A549 (cell line): Measurements from ENCODE around the gene MCAM. TPM values are rescaled to one million over a fixed set of nuclear protein-coding genes. Genes with fewer than 3 reads are reported as not detected.

Experiments used
- ATAC-seq, 2 experiments: fragments of 200-7000 bp in 1 of 2; fragments of >200 bp in 1 of 2; cut with Nextera tagmentation in 1 of 2; cut with Tn5 transposase in 1 of 2; 3 replicates each; pipeline versions ENCODE4 v1.8.0 to v1.9.1; 2018 to 2020; ENCODE audit warnings: mild to moderate bottlenecking in 1 of 2, moderate library complexity in 1 of 2
- CTCF ChIA-PET: fragments of 300-600 bp; sonication (Branson Sonifier 250); formaldehyde crosslinking; extraction: SDS; loops from one replicate; lab custom pipeline; 2021; ENCODE audit warnings: antibody characterized with exemption, inconsistent platforms; lab: Yijun Ruan, JAX
- POLR2A ChIA-PET: fragments of 350-600 bp; formaldehyde crosslinking; extraction: SDS; loops from one replicate; lab custom pipeline; 2021; ENCODE audit warnings: antibody characterized with exemption, inconsistent platforms; lab: Yijun Ruan, JAX
- DNase-seq, 2 experiments: peaks; one replicate each; pipeline versions ENCODE4 v3.0.0 to v3.0.0-alpha.2; 2011 to 2016; ENCODE audit warnings: low read depth in 1 of 2, low spot score in 1 of 2
- FAIRE-seq: peaks from 2 replicates; lab custom pipeline; 2011; peaks lifted over from hg19 to GRCh38; lab: Jason Lieb, UNC
- H3K27ac ChIP-seq, 2 experiments: fragments of >200 bp; sonication (Bioruptor Twin); formaldehyde crosslinking; 3 replicates each; pipeline ENCODE4 v1.5.1; 2016 to 2017
- H3K4me1 ChIP-seq: fragments of >200 bp; sonication (Bioruptor Twin); formaldehyde crosslinking; 3 replicates; pipeline ENCODE4 v1.6.1; 2016
- H3K4me2 ChIP-seq: fragments of >200 bp; sonication (Bioruptor Twin); formaldehyde crosslinking; 3 replicates; pipeline ENCODE4 v1.6.1; 2016
- H3K4me3 ChIP-seq: fragments of >200 bp; sonication (Bioruptor Twin); formaldehyde crosslinking; 3 replicates; pipeline ENCODE4 v1.5.1; 2016
- H3K9me3 ChIP-seq: fragments of >200 bp; sonication (Bioruptor Twin); formaldehyde crosslinking; 3 replicates; pipeline ENCODE4 v1.6.1; 2016
- BHLHE40 ChIP-seq: IDR thresholded peaks from 2 replicates; pipeline ENCODE4 v1.6.1; 2012; ENCODE audit warnings: low read depth, low read length, inconsistent platforms
- CBX8 ChIP-seq: fragments of 200-600 bp; sonication (generic); IDR thresholded peaks from 2 replicates; pipeline ENCODE4 v1.6.1; 2016
- CEBPB ChIP-seq, 2 experiments: fragments of >200 bp in 1 of 2; sonication (Bioruptor Twin) in 1 of 2; formaldehyde crosslinking in 1 of 2; IDR thresholded peaks; 2 replicates each; pipeline ENCODE4 v1.6.1; 2012 to 2016
- CHD2 ChIP-seq: fragments of 150-350 bp; IDR thresholded peaks from 2 replicates; pipeline ENCODE4 v1.6.1; 2014; ENCODE audit warnings: low read length; ENCODE audit not compliant: partially characterized antibody
- CHD4 ChIP-seq: fragments of 200-600 bp; sonication (generic); IDR thresholded peaks from 2 replicates; pipeline ENCODE4 v1.6.1; 2016; ENCODE audit warnings: antibody characterized with exemption, mild to moderate bottlenecking, borderline replicate concordance
- E2F6 ChIP-seq: IDR thresholded peaks from 2 replicates; pipeline ENCODE4 v1.6.1; 2012; ENCODE audit warnings: low read depth, borderline replicate concordance
- EHF ChIP-seq: fragments of 250-450 bp; sonication (Bioruptor Pico); IDR thresholded peaks from 2 replicates; pipeline ENCODE4 v1.5.0; 2020; ENCODE audit warnings: mild to moderate bottlenecking
- ESRRA ChIP-seq: fragments of 150-350 bp; IDR thresholded peaks from 2 replicates; pipeline ENCODE4 v1.6.1; 2014; ENCODE audit warnings: mild to moderate bottlenecking, low read length, borderline replicate concordance
- FOSL2 ChIP-seq, 2 experiments: fragments of 450-650 bp in 1 of 2; fragments of >200 bp in 1 of 2; sonication (Bioruptor Twin) in 1 of 2; formaldehyde crosslinking; IDR thresholded peaks; 2 replicates each; pipeline versions ENCODE4 v1.5.0 to v1.6.1; 2016 to 2020; ENCODE audit warnings: mild to moderate bottlenecking in 1 of 2, moderate library complexity in 1 of 2
- FOXS1 ChIP-seq: fragments of 250-450 bp; sonication (Bioruptor Pico); IDR thresholded peaks from 2 replicates; pipeline ENCODE4 v1.5.0; 2020; ENCODE audit warnings: mild to moderate bottlenecking, moderate library complexity
- GATA3 ChIP-seq: IDR thresholded peaks from 2 replicates; pipeline ENCODE4 v1.6.1; 2012; ENCODE audit warnings: borderline replicate concordance
- HOXB5 ChIP-seq: fragments of 250-450 bp; sonication (Bioruptor Pico); IDR thresholded peaks from 2 replicates; pipeline ENCODE4 v1.5.0; 2020; ENCODE audit warnings: mild to moderate bottlenecking, moderate library complexity
- MAFK ChIP-seq: fragments of 450-650 bp; IDR thresholded peaks from 2 replicates; pipeline ENCODE4 v1.6.1; 2014; ENCODE audit not compliant: partially characterized antibody
- MAZ ChIP-seq: fragments of 150-350 bp; IDR thresholded peaks from 2 replicates; pipeline ENCODE4 v1.6.1; 2014; ENCODE audit warnings: antibody characterized with exemption, low read depth, low read length, borderline replicate concordance
- RNF2 ChIP-seq: fragments of 200-600 bp; sonication (generic); IDR thresholded peaks from 2 replicates; pipeline ENCODE4 v1.6.1; 2016; ENCODE audit warnings: low read depth, mild to moderate bottlenecking, antibody characterized with exemption, moderate library complexity, borderline replicate concordance
- SREBF2 ChIP-seq: fragments of 450-650 bp; IDR thresholded peaks from 2 replicates; pipeline ENCODE4 v1.6.1; 2014; ENCODE audit warnings: mild to moderate bottlenecking, moderate library complexity
- TFCP2L1 ChIP-seq: fragments of 250-450 bp; sonication (Bioruptor Pico); IDR thresholded peaks from 2 replicates; pipeline ENCODE4 v1.5.0; 2021; ENCODE audit warnings: mild to moderate bottlenecking
- TP53 ChIP-seq: fragments of 250-450 bp; sonication (Bioruptor Pico); IDR thresholded peaks from 2 replicates; pipeline ENCODE4 v1.5.0; 2021; ENCODE audit warnings: mild to moderate bottlenecking, moderate library complexity
- ZC3H11A ChIP-seq: fragments of 450-650 bp; IDR thresholded peaks from 2 replicates; pipeline ENCODE4 v1.6.1; 2014; ENCODE audit warnings: antibody characterized with exemption, mild to moderate bottlenecking
- ZFP36 ChIP-seq: fragments of 450-650 bp; IDR thresholded peaks from 2 replicates; pipeline ENCODE4 v1.6.1; 2014; ENCODE audit warnings: borderline replicate concordance; ENCODE audit not compliant: partially characterized antibody
- ZSCAN20 ChIP-seq: fragments of 250-450 bp; sonication (Bioruptor Pico); IDR thresholded peaks from 2 replicates; pipeline ENCODE4 v1.8.0; 2022; ENCODE audit warnings: mild to moderate bottlenecking, moderate library complexity
- whole genome bisulfite sequencing: methylation state at CpG from one replicate; pipeline ENCODE4 v1.1.6; 2017; ENCODE audit errors: missing lambda C conversion rate; 5-methylcytosine and 5-hydroxymethylcytosine counted together
- polyA plus RNA-seq, 4 experiments: library from polyadenylated mRNA; depleted of rRNA in 3 of 4; stranded (reverse); fragments of >200 nt; fragmentation: RNase III in 1 of 4; extraction: RNeasy Plus Mini Kit Qiagen cat#74134 plus additional on column Dnase treatment in 1 of 4; gene quantifications; 2 replicates in 3 of 4; 3 replicates in 1 of 4; pipeline ENCODE4 v1.2.3, GENCODE V29; 2011 to 2017
- TF ChIP-seq, protein P1 (sequence below): IDR thresholded peaks from 2 replicates; pipeline ENCODE4 v1.6.1; 2012
- TF ChIP-seq, protein P2 (sequence below): fragments of 150-350 bp; IDR thresholded peaks from 2 replicates; pipeline ENCODE4 v1.6.1; 2014; ENCODE audit warnings: low read depth, mild to moderate bottlenecking, low read length

MCAM gene
- polyA plus RNA-seq, 2 of the 4 experiments (the other 2 are of a cell fraction): 5.4 to 14.9 TPM

DNA sequence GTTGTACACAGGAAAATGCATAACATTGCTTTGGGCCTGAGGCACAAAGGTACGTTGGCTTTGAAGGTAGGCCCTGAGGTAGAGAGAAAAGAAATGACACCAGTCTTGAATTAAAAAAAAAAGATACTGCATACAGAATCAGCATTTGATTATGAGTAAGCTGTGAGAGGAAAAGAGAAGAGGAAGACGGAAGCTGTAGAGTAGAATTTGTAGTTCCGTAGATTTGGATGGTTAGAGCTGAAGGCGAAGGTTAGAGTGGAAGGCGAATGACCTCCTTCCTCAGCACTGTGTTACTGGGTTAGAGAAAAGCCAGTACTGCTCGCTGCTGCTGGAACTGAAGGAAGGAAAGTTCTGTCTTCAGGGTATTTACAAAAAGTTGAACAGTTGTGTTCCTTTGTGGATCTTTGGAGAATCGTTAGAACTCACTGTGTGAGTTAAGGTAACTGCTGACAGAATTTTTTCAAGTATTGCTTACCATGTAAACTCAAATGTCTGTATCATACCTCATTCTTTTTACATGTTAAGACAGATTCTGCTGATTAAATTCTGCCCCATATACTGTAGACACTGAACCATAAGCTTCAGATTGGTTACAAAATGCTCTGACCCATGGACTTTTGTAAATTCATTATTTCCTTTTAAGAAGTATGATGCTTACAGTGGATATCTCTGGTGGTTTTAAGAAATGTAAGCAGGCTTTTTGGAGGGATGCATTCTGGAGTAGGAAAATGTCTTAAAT is 50.2 kb downstream of the MCAM start:
- Histone ChIP-seq H3K9me3 (no peaks in the 10 kb centered on the region), H3K4me2 (no peak overlapping the region), H3K27ac (no peak overlapping the region), H3K4me3 (no peak overlapping the region), H3K4me1 (peaks cover 17% of the 10 kb centered on the region)
- CTCF ChIA-PET: interaction anchor here (0.6 to 0.9 kb wide), 2 partner anchors 18 to 133 kb away, joined by 3 read pairs; no protein-coding TSS in a partner anchor
- TF ChIP-seq CHD2: no peak
- TF ChIP-seq ZSCAN20 (CRISPR knock-in tag): no peak
- TF ChIP-seq HOXB5: no peak
- no peak for TF ChIP-seq CHD4
- TF ChIP-seq CEBPB (IDR thresholded peaks at IDR 0.05): no peak
- no peak for TF ChIP-seq TP53 (CRISPR knock-in tag)
- TF ChIP-seq, protein P1, sequence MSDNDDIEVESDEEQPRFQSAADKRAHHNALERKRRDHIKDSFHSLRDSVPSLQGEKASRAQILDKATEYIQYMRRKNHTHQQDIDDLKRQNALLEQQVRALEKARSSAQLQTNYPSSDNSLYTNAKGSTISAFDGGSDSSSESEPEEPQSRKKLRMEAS: no peak
- no peak for TF ChIP-seq E2F6
- TF ChIP-seq EHF (CRISPR knock-in tag): no peak
- no peak for DNase-seq
- ATAC-seq: no peak
- FAIRE-seq: no peak
- 92% methylated on average over 7 of the region's 7 CpGs for WGBS
- POLR2A ChIA-PET: no interaction called here

DNA sequence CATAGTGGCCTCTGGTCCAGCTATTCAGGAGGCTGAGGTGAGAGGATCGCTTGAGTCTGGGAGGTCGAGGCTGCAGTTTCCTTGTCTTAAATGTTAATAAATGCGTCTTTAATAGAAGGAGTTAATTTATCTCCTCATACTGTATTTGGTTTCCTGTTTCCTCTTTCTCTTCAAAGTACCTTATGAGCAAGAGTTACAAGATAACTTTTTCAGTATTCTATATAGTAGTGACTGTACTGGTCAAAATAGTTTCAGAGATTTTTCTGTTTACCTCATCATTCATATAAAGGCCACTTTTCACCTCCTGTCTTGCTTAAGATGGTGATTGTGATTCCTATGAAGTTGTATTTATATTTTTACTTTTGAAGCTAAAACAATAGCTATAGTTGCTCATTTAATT is 50.9 kb downstream of the MCAM start:
- no peak overlapping the region for H3K4me2 ChIP-seq
- H3K4me1 ChIP-seq: peaks cover 17% of the 10 kb centered on the region
- WGBS: 93% methylated on average over 3 of the region's 3 CpGs
- FAIRE-seq (no peak), ATAC-seq (no peak), DNase-seq (no peak)
- no peaks in the 10 kb centered on the region for H3K9me3 ChIP-seq
- POLR2A ChIA-PET: no interaction called here
- TF ChIP-seq TP53 (CRISPR knock-in tag) (no peak), TFCP2L1 (CRISPR knock-in tag) (no peak), MAFK (no peak), FOXS1 (CRISPR knock-in tag) (no peak), RNF2 (no peak), MAZ (no peak), FOSL2 (IDR thresholded peaks at IDR 0.05) (no peak), FOSL2 (CRISPR knock-in tag; IDR thresholded peaks at IDR 0.05) (no peak), HOXB5 (no peak), ESRRA (no peak), GATA3 (no peak), ZC3H11A (no peak), BHLHE40 (no peak), ZSCAN20 (CRISPR knock-in tag) (no peak), EHF (CRISPR knock-in tag) (no peak), ZFP36 (no peak), SREBF2 (no peak), CBX8 (no peak)
- TF ChIP-seq, protein P2, sequence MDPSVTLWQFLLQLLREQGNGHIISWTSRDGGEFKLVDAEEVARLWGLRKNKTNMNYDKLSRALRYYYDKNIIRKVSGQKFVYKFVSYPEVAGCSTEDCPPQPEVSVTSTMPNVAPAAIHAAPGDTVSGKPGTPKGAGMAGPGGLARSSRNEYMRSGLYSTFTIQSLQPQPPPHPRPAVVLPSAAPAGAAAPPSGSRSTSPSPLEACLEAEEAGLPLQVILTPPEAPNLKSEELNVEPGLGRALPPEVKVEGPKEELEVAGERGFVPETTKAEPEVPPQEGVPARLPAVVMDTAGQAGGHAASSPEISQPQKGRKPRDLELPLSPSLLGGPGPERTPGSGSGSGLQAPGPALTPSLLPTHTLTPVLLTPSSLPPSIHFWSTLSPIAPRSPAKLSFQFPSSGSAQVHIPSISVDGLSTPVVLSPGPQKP: no peak
- H3K4me3 ChIP-seq: no peak overlapping the region
- no peak overlapping the region for H3K27ac ChIP-seq
- CTCF ChIA-PET: interaction anchor here (0.6 to 1.6 kb wide), 3 partner anchors 19 to 58 kb away, joined by 3 to 4 read pairs (median 3); no protein-coding TSS in a partner anchor
